ENCODE measurements around the gene MACROD2. TPM values are rescaled to one million over a fixed set of nuclear protein-coding genes. Genes with fewer than 3 reads are reported as not detected.

MACROD2 gene
- total RNA-seq, 1 donor from 2014 or later, result 2.5 TPM

DNA sequence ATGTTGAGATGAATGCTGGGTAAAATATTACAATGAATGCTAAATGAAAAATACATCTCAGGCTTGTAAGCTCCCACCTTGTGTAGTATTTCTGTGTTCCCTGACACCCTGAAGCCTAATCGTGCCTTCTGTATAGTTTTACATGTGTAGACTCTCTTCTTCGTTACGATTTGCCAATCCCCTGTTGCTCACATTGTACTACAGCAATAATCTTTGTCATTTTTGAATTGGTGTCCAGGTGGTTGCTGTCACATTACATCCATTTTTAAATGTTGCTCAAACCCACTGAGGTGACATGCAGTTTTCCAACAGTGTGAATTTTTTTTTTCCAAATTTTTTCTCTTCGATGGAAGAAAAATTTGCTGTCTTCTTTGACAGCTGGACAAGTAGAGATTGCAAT, 642.1 kb downstream of the MACROD2 start:
- Mint-ChIP-seq H3K4me1 (ENCODE audit: unreplicated experiment) (no peaks in the 10 kb centered on the region), H3K36me3 (ENCODE audit: unreplicated experiment) (no peaks in the 10 kb centered on the region), H3K27me3 (ENCODE audit: unreplicated experiment) (no peaks in the 10 kb centered on the region), H3K9me3 (ENCODE audit: unreplicated experiment) (peaks cover 21% of the 10 kb centered on the region), H3K27ac (ENCODE audit: unreplicated experiment) (no peak overlapping the region), H3K4me3 (ENCODE audit: unreplicated experiment) (no peak overlapping the region)
- TF ChIP-seq, protein P1, sequence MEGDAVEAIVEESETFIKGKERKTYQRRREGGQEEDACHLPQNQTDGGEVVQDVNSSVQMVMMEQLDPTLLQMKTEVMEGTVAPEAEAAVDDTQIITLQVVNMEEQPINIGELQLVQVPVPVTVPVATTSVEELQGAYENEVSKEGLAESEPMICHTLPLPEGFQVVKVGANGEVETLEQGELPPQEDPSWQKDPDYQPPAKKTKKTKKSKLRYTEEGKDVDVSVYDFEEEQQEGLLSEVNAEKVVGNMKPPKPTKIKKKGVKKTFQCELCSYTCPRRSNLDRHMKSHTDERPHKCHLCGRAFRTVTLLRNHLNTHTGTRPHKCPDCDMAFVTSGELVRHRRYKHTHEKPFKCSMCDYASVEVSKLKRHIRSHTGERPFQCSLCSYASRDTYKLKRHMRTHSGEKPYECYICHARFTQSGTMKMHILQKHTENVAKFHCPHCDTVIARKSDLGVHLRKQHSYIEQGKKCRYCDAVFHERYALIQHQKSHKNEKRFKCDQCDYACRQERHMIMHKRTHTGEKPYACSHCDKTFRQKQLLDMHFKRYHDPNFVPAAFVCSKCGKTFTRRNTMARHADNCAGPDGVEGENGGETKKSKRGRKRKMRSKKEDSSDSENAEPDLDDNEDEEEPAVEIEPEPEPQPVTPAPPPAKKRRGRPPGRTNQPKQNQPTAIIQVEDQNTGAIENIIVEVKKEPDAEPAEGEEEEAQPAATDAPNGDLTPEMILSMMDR (IDR thresholded peaks at IDR 0.05), result no peak
- no peak for DNase-seq (ENCODE audit: extremely low spot score, unreplicated experiment)

DNA sequence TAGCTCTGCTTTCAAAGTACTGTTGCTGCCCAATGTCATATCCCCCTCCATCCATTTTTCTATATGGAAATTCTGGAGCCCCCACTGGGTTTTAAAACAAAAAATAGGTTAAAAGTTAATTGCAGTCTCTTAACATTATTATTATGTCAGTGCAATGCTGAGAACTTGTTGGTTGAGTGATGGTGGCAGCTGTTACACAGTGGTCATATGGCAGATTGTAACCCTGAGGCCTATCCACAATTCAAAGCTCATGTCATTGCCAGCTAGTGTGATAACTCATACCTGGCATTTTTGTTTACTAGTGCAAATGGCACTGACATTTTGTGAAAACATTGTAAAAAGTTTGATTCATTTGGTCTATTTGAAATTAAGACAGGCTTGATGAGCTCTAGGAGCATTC, 647.8 kb downstream of the MACROD2 start:
- Mint-ChIP-seq H3K9me3 (ENCODE audit: unreplicated experiment) (peaks cover 23% of the 10 kb centered on the region), H3K36me3 (ENCODE audit: unreplicated experiment) (no peaks in the 10 kb centered on the region), H3K4me1 (ENCODE audit: unreplicated experiment) (no peaks in the 10 kb centered on the region), H3K27me3 (ENCODE audit: unreplicated experiment) (no peaks in the 10 kb centered on the region), H3K27ac (ENCODE audit: unreplicated experiment) (no peak overlapping the region), H3K4me3 (ENCODE audit: unreplicated experiment) (no peak overlapping the region)
- TF ChIP-seq, protein P1 (IDR thresholded peaks at IDR 0.05), result no peak
- DNase-seq (ENCODE audit: extremely low spot score, unreplicated experiment), result no peak

DNA sequence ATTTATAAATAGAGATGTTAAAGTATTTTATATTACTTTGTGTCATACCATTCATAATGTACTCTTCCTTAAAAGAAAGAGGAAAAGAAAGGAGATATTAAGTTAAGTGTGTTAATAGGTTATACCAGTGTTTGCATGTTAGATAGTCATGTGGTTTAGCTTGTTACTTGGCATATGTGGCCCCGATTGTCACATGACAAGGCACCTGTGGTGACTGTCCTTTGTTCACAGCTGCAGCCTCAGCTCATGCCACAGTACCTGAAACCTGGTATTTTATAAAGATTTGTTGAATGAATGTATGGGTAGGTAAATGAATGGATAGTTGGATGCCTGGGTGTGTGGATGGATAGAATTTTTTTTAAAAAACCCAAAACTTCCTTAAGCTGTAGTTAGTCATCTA, 648.2 kb downstream of the MACROD2 start:
- Mint-ChIP-seq H3K27ac (ENCODE audit: unreplicated experiment) (no peak overlapping the region), H3K27me3 (ENCODE audit: unreplicated experiment) (no peaks in the 10 kb centered on the region), H3K9me3 (ENCODE audit: unreplicated experiment) (peaks cover 23% of the 10 kb centered on the region), H3K4me3 (ENCODE audit: unreplicated experiment) (no peak overlapping the region), H3K36me3 (ENCODE audit: unreplicated experiment) (no peaks in the 10 kb centered on the region), H3K4me1 (ENCODE audit: unreplicated experiment) (no peaks in the 10 kb centered on the region)
- no peak for DNase-seq (ENCODE audit: extremely low spot score, unreplicated experiment)
- TF ChIP-seq, protein P1 (IDR thresholded peaks at IDR 0.05), result no peak

DNA sequence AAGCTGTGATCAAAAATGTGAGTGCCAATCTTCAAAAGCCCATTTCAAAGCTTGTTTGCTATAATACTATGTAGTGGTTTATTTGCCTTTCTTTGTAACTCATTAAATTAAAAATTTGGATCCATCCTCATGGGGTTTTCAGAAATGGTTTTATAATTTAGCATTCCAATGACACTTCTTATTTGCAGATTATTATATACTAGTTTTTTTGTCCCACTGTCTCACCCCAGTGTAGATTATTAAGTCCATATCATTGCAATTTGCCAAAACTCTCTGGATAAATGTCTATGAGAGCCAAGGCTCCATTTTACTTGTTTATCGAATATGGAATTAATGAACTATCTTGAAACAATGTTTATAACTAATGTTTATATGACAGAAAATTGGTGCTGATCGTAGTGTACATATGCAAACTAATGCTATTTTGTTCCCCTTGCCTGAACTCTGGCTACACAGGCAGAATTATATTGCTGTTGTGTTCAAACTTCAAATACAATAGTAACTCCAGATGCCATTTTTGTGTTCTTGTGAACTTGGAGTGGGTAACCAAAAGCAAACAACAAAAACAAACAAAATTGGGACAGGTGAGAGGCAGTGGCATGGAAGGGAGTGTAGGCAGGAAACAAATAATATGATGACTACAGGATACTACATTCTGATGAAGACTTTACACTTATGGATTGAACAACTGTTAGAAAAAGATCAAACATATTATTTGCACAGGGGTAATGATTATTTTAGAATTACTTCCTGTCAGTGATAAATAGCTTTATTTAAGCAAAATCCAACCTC, 649.2 kb downstream of the MACROD2 start:
- Mint-ChIP-seq H3K4me1 (ENCODE audit: unreplicated experiment) (no peaks in the 10 kb centered on the region), H3K27ac (ENCODE audit: unreplicated experiment) (no peak overlapping the region), H3K4me3 (ENCODE audit: unreplicated experiment) (no peak overlapping the region), H3K36me3 (ENCODE audit: unreplicated experiment) (no peaks in the 10 kb centered on the region), H3K9me3 (ENCODE audit: unreplicated experiment) (peaks cover 23% of the 10 kb centered on the region), H3K27me3 (ENCODE audit: unreplicated experiment) (no peaks in the 10 kb centered on the region)
- DNase-seq (ENCODE audit: extremely low spot score, unreplicated experiment), result no peak
- TF ChIP-seq, protein P1 (IDR thresholded peaks at IDR 0.05), result no peak

DNA sequence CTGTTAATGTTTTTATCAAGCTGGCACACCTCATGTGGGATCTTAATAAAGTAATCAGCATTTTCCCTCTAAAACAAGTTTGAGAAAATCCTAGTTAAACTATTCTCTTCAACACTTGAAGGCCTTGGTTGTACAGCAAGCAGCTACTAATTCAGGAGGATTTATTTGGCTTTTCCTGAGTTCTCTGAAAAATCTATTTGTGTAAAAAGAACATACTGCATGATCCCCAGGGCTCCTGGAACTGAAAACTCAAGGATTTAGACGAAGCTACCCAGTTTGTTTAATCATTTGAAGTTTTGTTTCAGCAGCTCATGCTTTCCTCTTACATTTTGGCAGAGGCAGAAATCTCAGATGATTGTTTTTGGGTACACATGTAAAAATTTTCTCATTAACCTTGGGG, 651.7 kb downstream of the MACROD2 start:
- Mint-ChIP-seq H3K9me3 (ENCODE audit: unreplicated experiment) (peaks cover 6% of the 10 kb centered on the region), H3K27me3 (ENCODE audit: unreplicated experiment) (no peaks in the 10 kb centered on the region), H3K4me1 (ENCODE audit: unreplicated experiment) (no peaks in the 10 kb centered on the region), H3K27ac (ENCODE audit: unreplicated experiment) (no peak overlapping the region), H3K36me3 (ENCODE audit: unreplicated experiment) (no peaks in the 10 kb centered on the region), H3K4me3 (ENCODE audit: unreplicated experiment) (no peak overlapping the region)
- no peak for DNase-seq (ENCODE audit: extremely low spot score, unreplicated experiment)
- TF ChIP-seq, protein P1 (IDR thresholded peaks at IDR 0.05), result no peak

Data from osteocyte (in vitro differentiated cells).